HG03060 (cell line): Measurements from ENCODE around the gene HPCAL4.

ENCODE experiments used
- ATAC-seq: cut with Tn5 transposase; IDR thresholded peaks from one replicate; pipeline ENCODE4 v1.9.1; 2021; ENCODE audit warnings: low read depth, moderate number of reproducible peaks; ENCODE audit not compliant: unreplicated experiment

HPCAL4 gene

GRCh38 chr1:39704757-39705156 lies 13.5 kb upstream of the HPCAL4 start:
- ATAC-seq = no peak

GRCh38 chr1:39701049-39701439 lies 9.8 kb upstream of the HPCAL4 start:
- no peak for ATAC-seq

- no peak for ATAC-seq
Observed at GRCh38 chr1:39700348-39700747, 9.1 kb upstream of the HPCAL4 start.

- no peak for ATAC-seq
Observed at GRCh38 chr1:39699419-39699818, 8.2 kb upstream of the HPCAL4 start.

- ATAC-seq = no peak
Observed at GRCh38 chr1:39698568-39698967, 7.3 kb upstream of the HPCAL4 start.

- no peak for ATAC-seq
Observed at GRCh38 chr1:39696448-39696847, 5.2 kb upstream of the HPCAL4 start.

- ATAC-seq = no peak
Observed at GRCh38 chr1:39695016-39695415, 3.8 kb upstream of the HPCAL4 start.

GRCh38 chr1:39694026-39694425 lies 2.8 kb upstream of the HPCAL4 start:
- ATAC-seq = no peak

GRCh38 chr1:39692152-39693074 lies 1.2 kb upstream of the HPCAL4 start:
- no peak for ATAC-seq

- no peak for ATAC-seq
Observed at GRCh38 chr1:39690794-39691382, 345 bp downstream of the HPCAL4 start.

GRCh38 chr1:39690225-39690624 lies 1.0 kb downstream of the HPCAL4 start:
- no peak for ATAC-seq

- no peak for ATAC-seq
Observed at GRCh38 chr1:39689635-39690034, 1.6 kb downstream of the HPCAL4 start.

- no peak for ATAC-seq
Observed at GRCh38 chr1:39689214-39689613, 2.0 kb downstream of the HPCAL4 start.

- no peak for ATAC-seq
Observed at GRCh38 chr1:39688706-39689105, 2.5 kb downstream of the HPCAL4 start.

GRCh38 chr1:39687243-39687642 lies 4.0 kb downstream of the HPCAL4 start:
- no peak for ATAC-seq

GRCh38 chr1:39685071-39685470 lies 6.2 kb downstream of the HPCAL4 start:
- no peak for ATAC-seq

GRCh38 chr1:39684313-39684664 lies 6.9 kb downstream of the HPCAL4 start:
- ATAC-seq = no peak

GRCh38 chr1:39683591-39684312 lies 7.5 kb downstream of the HPCAL4 start:
- no peak for ATAC-seq

- ATAC-seq = no peak
Observed at GRCh38 chr1:39681999-39682398, 9.2 kb downstream of the HPCAL4 start.

GRCh38 chr1:39681294-39681693 lies 9.9 kb downstream of the HPCAL4 start:
- no peak for ATAC-seq

GRCh38 chr1:39680751-39681150 lies 10.5 kb downstream of the HPCAL4 start:
- no peak for ATAC-seq
